Measurements from ENCODE around the gene MAPK8. TPM values are rescaled to one million over a fixed set of nuclear protein-coding genes. Genes with fewer than 3 reads are reported as not detected.

The MAPK8 gene
- total RNA-seq, 2 experiments from 2014 or later = 29.1 to 40.5 TPM

DNA sequence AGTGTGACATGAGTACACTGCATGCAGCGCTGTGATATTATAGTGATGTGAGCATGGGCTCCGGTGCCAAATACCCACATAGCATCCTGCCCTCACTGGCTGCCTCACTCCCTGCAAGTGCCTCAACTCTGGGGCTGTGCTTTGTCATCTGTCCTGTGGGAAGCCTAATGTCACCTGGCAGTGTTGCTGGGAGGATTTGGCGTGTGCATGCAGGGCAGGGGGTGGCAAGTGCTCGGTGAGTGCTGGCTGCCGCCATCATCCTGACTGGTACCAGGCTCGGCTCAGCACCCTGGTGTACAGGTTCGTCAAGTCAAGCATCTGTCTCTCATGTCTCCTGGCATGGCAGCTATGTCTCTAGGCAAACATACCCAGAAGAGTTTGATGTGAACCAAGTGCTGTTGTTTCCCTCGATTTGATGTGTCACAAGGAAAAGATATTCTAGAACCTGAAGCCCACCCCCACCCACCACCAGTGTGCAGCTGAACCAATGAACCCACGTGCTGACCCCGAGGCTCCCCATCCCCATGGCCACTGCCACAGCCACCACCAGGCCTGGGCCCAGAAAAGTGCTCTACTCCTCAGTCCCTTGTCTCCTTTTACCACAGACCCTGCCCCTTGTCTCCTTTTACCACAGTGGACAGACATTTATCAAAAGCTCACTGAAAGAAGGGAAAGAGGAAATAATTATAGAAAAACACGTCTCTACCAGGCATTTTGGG is 135.8 kb downstream of the MAPK8 start:
- H3K27ac ChIP-seq (ENCODE audit: low read depth, low read length, poor library complexity, severe bottlenecking) = no peak overlapping the region
- no peaks in the 10 kb centered on the region for H3K4me1 ChIP-seq (ENCODE audit: insufficient read depth, low read length, poor library complexity, severe bottlenecking)
- H3K79me2 ChIP-seq (ENCODE audit: insufficient read depth, low read depth, low read length) = no peaks in the 10 kb centered on the region
- CTCF ChIA-PET (ENCODE audit: unreplicated experiment) = interaction anchor here (0.6 kb wide), 1 partner anchor 14 kb away, joined by 3 read pairs; no protein-coding TSS in a partner anchor
- no peak overlapping the region for H2AFZ ChIP-seq (ENCODE audit: low read length)
- H3K9me3 ChIP-seq (ENCODE audit: low read length) = no peaks in the 10 kb centered on the region
- POLR2A ChIA-PET = no interaction called here
- no peak for DNase-seq (ENCODE audit: low spot score)
- intact Hi-C loops (cut with micrococcal nuclease; ENCODE audit: unreplicated experiment) = no loop called here
- no peaks in the 10 kb centered on the region for H4K20me1 ChIP-seq (ENCODE audit: insufficient read depth, low read length)
- no peak for TF ChIP-seq EZH2phosphoT487 (IDR thresholded peaks at IDR 0.05; ENCODE audit: borderline replicate concordance, low read depth, low read length)
- TF ChIP-seq, protein P1, sequence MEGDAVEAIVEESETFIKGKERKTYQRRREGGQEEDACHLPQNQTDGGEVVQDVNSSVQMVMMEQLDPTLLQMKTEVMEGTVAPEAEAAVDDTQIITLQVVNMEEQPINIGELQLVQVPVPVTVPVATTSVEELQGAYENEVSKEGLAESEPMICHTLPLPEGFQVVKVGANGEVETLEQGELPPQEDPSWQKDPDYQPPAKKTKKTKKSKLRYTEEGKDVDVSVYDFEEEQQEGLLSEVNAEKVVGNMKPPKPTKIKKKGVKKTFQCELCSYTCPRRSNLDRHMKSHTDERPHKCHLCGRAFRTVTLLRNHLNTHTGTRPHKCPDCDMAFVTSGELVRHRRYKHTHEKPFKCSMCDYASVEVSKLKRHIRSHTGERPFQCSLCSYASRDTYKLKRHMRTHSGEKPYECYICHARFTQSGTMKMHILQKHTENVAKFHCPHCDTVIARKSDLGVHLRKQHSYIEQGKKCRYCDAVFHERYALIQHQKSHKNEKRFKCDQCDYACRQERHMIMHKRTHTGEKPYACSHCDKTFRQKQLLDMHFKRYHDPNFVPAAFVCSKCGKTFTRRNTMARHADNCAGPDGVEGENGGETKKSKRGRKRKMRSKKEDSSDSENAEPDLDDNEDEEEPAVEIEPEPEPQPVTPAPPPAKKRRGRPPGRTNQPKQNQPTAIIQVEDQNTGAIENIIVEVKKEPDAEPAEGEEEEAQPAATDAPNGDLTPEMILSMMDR (conservative IDR thresholded peaks at IDR 0.05; ENCODE audit: low read length) = no peak
- H3K4me3 ChIP-seq (ENCODE audit: low read depth, low read length, poor library complexity, severe bottlenecking) = no peak overlapping the region
- BruUV-seq (replicated peaks) = no TSS peak
- no peaks in the 10 kb centered on the region for H3K36me3 ChIP-seq (ENCODE audit: insufficient read depth, low read length)
- H3K9me2 ChIP-seq (ENCODE audit: insufficient read depth, low read length) = no peaks in the 10 kb centered on the region
- no peak overlapping the region for H3K4me2 ChIP-seq (ENCODE audit: low read length)

GRCh38 chr10:48442809-48443177 is 136.3 kb downstream of the MAPK8 start:
- Histone ChIP-seq H3K4me2 (ENCODE audit: low read length) (no peak overlapping the region), H3K4me1 (ENCODE audit: insufficient read depth, low read length, poor library complexity, severe bottlenecking) (no peaks in the 10 kb centered on the region)
- no TSS peak for BruUV-seq (replicated peaks)

More at GRCh38 chr10:48442809-48443177, 136.3 kb downstream of the MAPK8 start:
- no peaks in the 10 kb centered on the region for H3K79me2 ChIP-seq (ENCODE audit: insufficient read depth, low read depth, low read length)
- H3K9me3 ChIP-seq (ENCODE audit: low read length) = no peaks in the 10 kb centered on the region
- no peaks in the 10 kb centered on the region for H3K9me2 ChIP-seq (ENCODE audit: insufficient read depth, low read length)
- no peak overlapping the region for H3K4me3 ChIP-seq (ENCODE audit: low read depth, low read length, poor library complexity, severe bottlenecking)
- H3K36me3 ChIP-seq (ENCODE audit: insufficient read depth, low read length) = no peaks in the 10 kb centered on the region
- H4K20me1 ChIP-seq (ENCODE audit: insufficient read depth, low read length) = no peaks in the 10 kb centered on the region
- ChIA-PET POLR2A (no interaction called here), CTCF (ENCODE audit: unreplicated experiment) (interaction anchor here (0.6 kb wide), 1 partner anchor 14 kb away, joined by 3 read pairs; no protein-coding TSS in a partner anchor)
- no peak for TF ChIP-seq EZH2phosphoT487 (IDR thresholded peaks at IDR 0.05; ENCODE audit: borderline replicate concordance, low read depth, low read length)
- TF ChIP-seq, protein P1 (conservative IDR thresholded peaks at IDR 0.05; ENCODE audit: low read length) = no peak
- no peak overlapping the region for H2AFZ ChIP-seq (ENCODE audit: low read length)
- no peak overlapping the region for H3K27ac ChIP-seq (ENCODE audit: low read depth, low read length, poor library complexity, severe bottlenecking)
- DNase-seq (ENCODE audit: low spot score) = no peak
- intact Hi-C loops (cut with micrococcal nuclease; ENCODE audit: unreplicated experiment) = no loop called here

Data from OCI-LY7 (cell line).